Measurements from ENCODE around the gene CDON.
"Not testable (repeated sequence)": the region's sequence is repeated elsewhere in the genome, so short reads cannot be mapped to it uniquely, and the experiment has no call there.

CDON gene

DNA sequence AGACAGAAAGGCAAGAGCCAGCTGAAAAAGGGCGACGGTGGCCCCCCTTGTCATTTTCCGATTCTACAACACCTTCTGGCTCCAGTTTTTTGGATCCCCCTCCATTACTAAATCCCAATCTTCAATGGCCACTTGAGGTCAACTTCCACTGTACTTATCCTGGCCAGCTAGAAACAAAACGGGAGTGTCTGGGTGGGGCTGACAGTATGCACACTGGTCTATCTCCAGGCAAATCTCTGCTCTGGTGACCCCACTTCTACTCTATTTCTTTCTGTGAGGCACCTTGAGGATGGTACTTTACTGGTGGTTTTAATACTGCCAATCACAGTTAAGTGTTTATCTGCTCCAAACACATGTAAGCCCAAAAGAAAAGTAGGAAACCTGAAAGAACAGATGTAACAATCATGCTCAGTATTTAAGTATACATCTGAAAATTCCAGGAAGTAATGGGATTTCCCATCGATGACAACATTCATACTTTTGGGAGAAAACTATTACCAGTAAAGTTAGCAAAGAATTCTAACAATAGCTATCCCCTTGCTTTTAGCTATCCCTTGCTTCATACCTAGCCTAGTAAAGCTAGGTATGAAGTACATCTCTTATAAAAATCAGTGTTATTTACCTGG is 16.0 kb downstream of the CDON start:
- DNase-seq (ENCODE audit: low read depth, low spot score): no peak

DNA sequence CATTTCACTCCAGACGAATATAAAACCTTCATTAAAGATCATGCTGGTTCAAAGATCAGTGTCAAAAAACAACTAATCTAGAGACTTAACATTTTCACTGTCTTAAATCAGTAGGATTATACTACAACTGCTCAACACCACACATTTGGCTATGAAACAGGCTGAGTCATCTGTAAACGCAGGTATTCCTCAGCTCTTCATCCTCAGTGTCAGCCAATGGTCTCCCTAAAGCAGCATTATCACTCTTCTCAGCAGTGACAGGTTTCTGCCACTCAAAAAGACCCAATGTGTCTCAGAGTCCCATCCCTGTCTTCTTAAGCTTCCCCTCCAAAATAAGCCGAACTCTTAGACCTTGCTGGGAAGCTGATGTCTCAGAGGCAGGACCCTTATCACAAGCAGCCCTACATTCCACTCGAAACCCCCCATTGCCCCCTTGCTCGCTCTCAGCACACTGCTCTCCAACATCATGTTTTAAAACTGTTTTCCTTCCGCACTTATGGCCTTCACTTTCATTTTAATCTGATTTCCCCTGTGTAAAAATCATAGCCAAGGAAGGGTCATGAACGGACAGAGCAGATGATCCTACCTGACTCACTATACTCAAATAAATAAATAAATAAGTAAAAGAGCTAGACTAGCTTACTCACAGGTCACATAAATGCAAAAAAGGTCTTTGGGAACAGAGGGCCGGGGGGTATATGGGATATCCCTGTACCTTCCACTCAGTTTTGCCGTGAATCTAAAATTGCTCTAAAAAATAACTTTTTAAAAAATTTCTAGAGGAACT is 23.0 kb downstream of the CDON start:
- no peak for DNase-seq (ENCODE audit: low read depth, low spot score)

DNA sequence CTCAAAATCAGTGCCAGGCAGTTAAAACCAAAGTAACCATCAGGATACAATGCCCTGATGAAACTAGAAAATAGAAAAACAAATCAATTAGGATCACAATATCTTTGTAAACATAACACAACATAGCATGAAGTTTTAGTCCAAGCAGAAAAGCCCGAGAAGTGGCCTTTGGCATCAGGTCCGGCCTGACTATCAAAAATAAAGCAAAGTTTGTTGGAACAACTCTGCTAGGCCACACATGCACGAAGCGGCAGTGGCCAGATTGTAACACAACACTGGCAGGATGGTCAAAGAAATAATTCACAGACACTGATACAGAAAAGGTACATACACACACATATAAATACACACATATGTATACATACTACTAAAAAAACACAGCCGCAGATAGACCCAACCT is 26.9 kb downstream of the CDON start:
- DNase-seq (ENCODE audit: low read depth, low spot score): no peak

DNA sequence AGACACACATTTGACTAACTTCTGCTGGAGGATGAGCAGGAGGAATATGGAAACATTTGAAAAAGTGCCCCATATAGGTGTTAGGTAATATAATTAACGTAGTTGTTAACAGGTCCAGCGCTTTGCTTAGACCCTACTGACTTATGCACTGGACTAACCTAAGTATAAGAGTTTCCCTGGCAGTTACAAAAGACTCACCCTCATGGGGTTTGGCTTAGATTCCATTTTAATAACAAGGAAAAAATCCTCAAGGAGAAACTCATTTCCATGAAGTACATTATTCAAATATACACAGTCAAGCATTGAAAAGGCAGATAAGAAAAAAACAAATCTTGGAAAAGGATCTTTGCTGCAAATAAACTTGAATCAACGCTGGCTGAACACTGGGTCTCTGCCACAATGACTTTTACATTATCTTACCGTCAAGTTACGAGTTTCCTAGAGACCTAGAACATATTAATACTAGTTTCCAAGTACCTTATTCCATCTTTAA is 27.7 kb downstream of the CDON start:
- DNase-seq (ENCODE audit: low read depth, low spot score): no peak

DNA sequence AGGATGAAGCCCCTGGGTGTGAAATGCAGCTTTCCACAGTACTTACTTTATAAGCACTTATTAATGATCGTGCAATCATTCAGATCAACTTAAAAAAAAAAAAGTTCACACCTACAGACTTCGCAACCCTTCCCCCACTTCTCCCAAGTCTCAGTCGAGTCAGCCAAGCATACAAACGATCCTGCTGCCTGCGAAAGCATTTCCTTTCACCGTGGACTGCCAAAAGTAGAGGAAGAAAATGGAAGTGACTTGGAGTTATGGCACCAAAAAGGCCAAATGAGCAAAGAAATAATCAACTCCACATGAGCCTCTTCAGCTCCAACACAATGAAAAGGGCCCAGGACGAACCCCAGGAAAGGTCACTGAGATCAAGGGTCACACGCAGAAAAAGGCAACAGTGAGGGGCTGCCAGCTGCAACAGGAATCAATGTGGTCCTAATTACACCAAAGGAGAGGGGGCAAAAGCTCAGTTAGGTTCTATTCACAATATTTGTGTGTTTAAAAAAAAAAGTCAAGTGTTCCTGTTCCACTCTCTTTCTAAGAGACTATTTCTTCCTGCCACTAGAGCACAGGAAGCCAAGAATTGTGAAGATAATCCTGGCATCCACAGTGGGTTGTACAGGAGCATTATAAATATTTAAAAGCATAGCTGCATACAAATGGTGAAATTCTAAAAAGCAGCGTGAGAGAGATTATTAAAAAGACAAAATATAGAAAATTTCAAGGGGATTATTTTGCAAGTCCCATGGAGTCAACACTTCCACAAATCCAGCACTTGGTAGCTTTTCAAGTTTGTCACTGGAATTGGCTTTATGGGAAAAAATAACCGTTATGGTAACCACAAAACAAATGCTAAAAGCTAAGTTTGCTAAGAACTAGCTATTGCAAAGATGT is 28.4 kb downstream of the CDON start:
- no peak for DNase-seq (ENCODE audit: low read depth, low spot score)

DNA sequence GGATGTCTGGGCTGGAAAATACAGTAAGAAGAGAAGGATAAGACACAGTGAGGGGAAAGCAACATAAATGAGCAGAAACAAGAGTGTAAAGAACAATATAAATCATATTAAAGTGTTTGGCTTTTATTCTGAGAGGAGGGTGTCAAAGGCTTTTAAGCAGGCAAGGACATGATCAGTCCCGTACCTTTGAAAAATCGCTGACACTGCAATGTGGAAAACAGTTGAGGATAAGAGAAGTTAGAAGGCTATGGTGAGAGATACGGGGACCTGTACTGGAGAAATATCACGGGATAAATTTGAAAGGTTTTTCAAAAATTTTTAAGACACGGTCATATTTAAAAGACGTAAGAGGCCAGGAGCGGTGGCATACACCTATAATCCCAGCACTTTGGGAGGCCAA is 30.3 kb downstream of the CDON start:
- no peak for DNase-seq (ENCODE audit: low read depth, low spot score)

DNA sequence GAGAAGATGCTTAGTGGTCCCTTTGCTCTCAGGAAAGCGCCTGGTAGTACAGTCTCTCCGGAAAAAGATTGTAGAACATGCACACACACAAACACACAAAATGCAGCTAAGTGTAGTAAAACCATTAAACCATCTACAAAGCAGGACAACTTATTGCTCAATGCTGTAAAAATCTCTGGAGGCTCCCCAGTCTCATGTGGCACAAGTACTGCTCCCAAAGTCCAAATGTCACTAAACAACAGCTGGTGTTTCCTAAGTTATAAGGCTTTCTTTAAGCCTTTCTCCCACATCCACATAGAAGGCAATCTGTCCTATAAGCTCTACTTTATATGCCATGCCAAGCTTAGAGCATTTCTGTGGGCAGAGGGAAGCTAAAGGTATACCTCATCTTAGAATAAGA is 32.9 kb downstream of the CDON start:
- DNase-seq (ENCODE audit: low read depth, low spot score): no peak

DNA sequence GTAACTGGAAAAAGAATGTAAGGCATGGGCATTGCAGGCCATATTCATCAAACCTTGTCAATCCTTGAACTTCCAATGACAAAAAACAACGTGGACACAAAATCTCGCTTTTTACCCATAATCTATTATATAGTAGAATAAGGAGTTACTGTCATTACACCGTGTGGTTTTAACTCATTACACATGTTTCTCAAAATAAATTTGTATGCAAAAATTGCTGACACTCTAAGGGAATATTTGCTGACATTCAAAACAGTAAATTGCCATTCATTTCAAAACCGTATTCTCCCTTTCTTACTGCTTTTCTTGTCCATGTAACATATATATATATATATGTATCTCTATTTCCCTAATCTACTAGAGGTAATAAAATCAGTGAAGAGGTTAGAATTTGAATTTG is 33.4 kb downstream of the CDON start:
- DNase-seq (ENCODE audit: low read depth, low spot score): no peak

DNA sequence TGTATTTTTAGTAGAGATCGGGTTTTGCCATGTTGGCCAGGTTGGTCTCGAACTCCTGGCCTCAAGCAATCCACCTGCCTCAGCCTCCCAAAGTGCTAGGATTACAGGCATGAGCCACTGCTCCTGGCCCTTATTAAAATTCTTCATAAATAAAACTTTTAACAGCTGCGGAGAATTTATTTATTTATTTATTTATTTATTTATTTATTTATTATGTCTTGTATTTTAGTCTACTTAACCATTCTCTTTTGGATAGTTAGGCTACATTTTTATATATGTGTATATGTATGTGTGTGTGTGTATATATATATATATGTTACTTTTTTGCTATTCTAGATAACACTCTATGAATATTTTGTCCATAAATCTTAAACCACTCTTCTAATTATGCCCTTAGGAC is 34.1 kb downstream of the CDON start:
- DNase-seq (ENCODE audit: low read depth, low spot score): not testable (repeated sequence)

DNA sequence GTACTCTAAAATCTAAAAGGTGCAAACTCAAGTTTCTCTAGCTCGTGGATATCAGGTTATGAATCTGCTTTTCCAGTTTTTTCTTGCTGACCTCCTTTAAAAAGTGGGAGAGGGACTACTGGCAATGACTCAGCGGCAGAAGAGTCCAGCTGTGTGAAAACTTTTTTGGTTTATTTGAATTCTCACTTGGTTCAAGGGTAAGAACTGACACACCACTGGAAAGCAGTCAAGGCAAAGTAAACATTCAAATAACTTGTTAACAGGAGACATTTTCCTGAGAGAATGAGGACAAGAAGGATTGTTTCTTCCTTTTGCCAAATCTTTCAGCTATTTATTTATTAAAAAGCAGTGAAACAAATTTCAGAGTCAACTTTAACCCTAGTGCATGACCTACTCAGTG is 36.1 kb downstream of the CDON start:
- DNase-seq (ENCODE audit: low read depth, low spot score): no peak

DNA sequence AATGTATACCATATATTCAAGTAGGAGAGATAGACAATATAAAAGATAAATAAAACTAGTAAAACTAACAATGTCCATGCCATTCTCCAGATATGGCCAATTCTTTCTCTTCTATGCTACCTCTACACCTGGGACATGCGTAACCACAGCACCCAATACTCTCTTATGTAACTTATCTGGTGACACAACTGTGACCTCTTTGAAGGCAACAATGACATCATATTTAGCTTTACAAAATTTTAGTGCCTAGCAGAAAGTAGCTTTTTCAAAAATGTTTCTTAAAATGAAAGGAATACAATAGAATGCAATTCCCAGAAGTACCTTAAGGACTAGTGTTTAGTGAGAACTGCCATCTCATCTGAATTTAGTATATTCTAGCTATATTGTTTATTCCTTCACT is 36.8 kb downstream of the CDON start:
- no peak for DNase-seq (ENCODE audit: low read depth, low spot score)

DNA sequence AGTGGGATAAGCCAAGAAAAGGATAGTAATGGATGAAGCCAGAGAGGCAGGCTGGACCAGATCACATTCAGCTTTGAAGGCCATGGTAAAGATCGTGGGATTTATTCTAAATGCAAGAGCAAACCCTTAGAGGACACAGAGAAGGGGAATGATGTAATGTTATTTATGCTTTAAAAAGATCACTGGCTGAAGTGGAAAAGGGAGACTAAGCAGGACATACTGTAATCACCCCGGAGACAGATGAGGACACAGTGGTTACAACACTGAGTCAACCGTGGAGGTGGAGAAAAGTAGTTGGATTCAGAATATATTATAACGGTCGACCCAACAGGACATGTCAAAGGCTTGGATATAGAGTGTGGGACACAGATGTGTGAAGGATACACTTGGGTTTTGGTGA is 38.5 kb downstream of the CDON start:
- DNase-seq (ENCODE audit: low read depth, low spot score): no peak

DNA sequence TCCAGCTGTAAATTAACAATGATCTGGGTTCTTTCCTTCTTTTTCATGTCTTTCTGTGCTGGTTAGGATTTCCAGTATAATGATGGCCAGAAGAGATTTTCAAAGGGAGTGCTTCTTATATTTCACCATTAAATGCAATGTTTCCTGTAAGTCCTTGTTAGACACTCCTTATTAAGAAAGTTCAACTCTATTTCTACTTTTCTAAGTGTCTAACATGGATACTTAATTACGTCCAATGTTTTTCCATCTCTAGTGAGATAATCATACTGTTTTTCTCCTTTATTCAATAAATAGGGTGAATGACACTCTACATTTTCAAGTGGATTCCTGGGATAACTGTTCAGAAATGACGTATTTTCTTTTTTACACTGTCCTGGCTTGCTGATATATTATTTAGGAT is 49.8 kb downstream of the CDON start:
- DNase-seq (ENCODE audit: low read depth, low spot score): no peak

DNA sequence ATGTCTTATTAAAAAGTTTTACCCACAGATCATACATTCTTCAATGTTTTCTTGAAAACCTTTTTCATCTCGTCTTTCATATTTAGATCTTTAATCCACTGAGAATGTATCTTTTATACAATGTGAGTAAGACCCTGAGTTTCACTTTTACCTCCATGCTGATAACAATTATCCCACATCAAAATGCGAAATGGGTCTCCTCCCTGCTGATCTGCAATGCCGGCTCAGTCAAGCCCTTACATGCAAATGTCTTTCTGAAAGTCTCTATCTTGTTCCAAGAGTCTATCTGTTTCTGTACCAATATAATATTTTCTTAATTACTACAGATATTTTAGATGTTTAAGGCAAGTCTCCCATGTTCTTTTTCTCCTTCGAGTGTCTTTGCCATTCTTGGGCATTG is 50.9 kb downstream of the CDON start:
- no peak for DNase-seq (ENCODE audit: low read depth, low spot score)

DNA sequence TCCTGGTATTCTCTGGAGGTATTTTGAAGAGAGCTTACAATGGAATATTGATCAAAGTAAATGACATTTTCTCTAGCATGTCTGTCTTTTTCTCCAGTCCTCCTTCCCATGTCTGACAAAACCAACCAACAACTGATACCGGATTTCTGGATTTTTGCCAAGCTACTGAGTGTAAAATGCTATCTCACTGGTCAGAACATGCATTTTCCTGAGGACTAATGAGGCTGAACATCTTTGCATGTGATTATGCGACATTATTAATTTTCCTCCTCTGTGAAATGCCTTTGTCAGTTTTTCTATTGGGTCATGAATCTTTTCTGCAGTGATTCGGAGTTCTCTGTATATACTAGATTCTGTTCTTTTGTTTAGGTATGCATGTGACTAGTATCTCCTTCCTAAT is 51.4 kb downstream of the CDON start:
- DNase-seq (ENCODE audit: low read depth, low spot score): no peak

DNA sequence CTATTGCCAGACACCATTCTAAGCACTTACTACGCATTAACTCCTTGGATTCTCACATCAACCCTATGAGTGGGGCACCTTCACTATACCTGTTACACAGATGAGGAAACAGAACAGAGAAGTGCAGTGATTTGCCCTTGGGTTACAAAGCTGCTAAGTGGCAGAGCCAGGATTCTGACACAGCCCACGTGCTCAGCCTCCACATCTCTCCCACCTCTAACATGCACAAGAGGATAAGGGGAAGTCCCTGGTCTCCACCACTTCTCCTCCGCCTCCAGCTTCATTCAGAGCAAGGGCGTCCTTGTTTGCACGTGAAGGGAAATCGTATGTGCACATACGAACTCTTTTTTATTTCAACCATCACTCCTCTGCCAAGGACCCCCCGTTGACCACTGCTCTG is 53.7 kb downstream of the CDON start:
- no peak for DNase-seq (ENCODE audit: low read depth, low spot score)

DNA sequence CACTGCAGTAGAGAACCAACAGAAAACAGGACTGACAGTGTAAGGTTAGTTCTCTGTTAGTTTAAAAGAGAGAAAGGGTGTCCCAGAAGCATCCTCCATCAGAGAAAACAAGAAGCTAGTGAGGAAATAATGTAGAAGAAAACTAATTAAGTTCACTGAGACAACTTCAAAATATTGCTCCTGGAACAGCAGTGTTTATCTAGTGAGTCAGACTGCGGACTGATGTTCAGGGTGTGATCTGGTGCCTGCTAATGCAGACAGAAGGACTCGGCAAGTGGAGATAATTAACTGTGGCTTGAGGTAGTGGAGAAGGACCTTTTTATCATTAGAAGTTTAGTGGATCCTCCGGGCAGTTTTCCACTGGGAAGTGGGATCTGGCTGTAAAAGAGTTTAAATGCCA is 55.4 kb downstream of the CDON start:
- no peak for DNase-seq (ENCODE audit: low read depth, low spot score)

DNA sequence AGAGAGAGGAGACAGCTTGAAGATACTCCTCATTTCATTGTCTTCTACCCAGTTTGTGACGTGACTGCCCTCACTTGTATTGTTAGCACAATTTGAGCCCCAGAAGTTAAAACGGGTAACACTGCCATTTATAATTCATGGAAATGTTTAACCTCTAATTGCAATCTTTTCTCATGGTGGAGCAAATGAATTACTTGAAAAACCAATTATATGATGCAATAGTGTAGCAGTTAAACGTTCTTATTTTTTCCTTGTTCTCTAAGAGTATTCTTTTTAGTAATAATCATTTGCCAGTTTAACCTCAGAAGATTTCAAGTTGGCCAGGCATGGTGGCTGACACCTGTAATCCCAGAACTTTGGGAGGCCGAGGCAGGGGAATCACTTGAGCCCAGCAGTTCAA is 56.6 kb downstream of the CDON start:
- no peak for DNase-seq (ENCODE audit: low read depth, low spot score)

DNA sequence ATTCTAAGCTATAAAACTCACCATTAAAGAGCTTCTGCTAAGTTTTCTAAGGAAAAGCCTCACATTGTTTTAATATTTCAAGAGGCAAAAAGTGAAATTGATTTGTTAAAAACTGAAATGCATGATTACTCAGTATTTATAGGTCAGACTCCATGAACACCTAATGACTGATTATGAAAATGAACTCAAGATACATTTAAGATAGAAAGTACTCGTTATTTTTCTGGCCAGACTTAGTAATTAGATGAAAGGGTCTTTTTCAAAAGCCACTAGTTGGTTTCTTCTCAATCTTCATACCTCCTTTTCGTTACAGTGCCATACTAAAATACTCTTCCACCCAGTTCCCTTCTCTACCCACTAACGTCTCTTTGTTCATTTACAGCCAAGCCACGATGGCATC is 60.5 kb downstream of the CDON start:
- DNase-seq (ENCODE audit: low read depth, low spot score): no peak

DNA sequence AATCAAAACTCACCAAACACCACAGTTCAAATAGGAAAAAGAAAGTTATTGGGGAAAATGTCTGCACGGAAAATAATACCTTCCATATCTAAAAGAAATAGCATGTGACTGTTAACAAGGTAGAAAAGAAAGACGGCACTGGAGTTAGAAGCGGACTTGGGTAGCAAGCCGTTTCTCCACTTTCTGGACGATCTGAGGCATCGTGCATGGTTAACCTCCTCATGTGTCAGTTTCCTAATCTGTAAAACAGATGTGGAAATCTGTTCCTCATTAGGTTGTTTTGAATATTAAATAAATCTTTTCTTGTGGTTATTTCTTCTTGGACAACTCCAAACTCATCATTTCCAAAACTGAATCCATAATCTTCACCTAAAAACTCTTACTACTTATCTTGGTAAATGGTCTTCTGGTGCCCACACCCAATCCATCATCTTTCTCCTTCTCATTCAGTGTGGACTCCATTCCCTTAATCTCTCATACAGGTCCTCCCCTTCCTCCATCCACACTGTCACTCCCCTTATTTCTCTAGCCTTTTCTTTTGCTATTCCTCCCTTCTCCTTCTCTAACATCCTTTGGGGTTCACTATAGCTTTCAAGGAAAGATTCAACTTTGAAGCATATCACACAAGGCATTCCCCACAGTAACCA is 63.3 kb downstream of the CDON start:
- no peak for DNase-seq (ENCODE audit: low read depth, low spot score)

DNA sequence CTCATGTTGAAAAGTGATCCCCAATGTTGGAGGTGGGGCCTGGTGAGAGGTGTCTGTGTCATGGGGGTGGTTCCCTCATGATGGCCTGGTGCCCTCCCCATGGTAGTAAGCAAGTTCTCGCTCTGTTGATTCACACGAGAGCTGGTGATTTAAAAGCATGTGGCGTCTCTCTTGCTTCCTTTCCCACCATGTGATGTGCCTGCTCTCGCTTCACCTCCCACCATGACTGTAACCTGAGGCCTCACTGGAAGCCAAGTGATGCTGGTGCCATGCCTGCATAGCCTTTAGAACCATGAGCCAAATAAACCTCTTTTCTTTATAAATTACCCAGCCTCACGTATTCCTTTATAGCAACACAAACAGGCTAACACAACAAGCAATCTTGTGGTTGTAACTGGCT is 64.4 kb downstream of the CDON start:
- DNase-seq (ENCODE audit: low read depth, low spot score): no peak

DNA sequence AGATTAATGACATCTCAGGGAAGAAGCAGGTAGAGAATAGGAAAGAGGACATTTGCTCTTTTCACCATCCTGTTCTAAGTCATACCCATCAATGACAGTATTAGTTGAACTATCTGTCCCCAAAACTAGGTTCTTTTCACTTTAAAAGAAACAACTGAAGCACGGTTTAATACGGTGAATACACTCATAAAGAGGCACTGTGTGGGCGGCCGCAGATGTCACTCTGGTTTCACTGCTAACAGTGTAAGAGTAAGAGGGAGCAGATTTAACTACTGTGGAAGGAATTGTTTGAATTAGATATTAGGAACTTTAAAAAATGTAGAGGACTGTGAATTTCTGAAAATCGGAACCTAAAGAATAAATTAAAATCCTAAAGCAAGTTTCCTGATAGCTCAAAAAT is 67.4 kb downstream of the CDON start:
- DNase-seq (ENCODE audit: low read depth, low spot score): no peak

Data from smooth muscle cell of the brain vasculature (primary cell).